HG03439 (cell line): Measurements from ENCODE around the gene TAF10.

Experiments
- ATAC-seq: cut with Tn5 transposase; IDR thresholded peaks from one replicate; pipeline ENCODE4 v1.9.1; 2021; ENCODE audit warnings: mild to moderate bottlenecking, moderate library complexity; ENCODE audit not compliant: unreplicated experiment

TAF10 gene

GRCh38 chr11:6612213-6613041, at the start of gene TAF10:
TAF10 (minus strand) TSS chr11:6612216; CDS start chr11:6612189, 27 bp downstream.
- ATAC-seq: peak; percentile 87

GRCh38 chr11:6660712-6661111, 48.7 kb upstream of the TAF10 start:
- no peak for ATAC-seq

- ATAC-seq: no peak
Observed at GRCh38 chr11:6658647-6659046, 46.6 kb upstream of the TAF10 start.

- ATAC-seq: no peak
Observed at GRCh38 chr11:6657346-6657745, 45.3 kb upstream of the TAF10 start.

GRCh38 chr11:6656936-6657335, 44.9 kb upstream of the TAF10 start:
- no peak for ATAC-seq

GRCh38 chr11:6656584-6656915, 44.5 kb upstream of the TAF10 start:
- ATAC-seq: no peak

GRCh38 chr11:6655790-6656583, 44.0 kb upstream of the TAF10 start, which contains the start of gene DCHS1:
DCHS1 (minus strand) TSS chr11:6655809; CDS start chr11:6641613, 14,196 bp downstream.
- no peak for ATAC-seq

- no peak for ATAC-seq
Observed at GRCh38 chr11:6655020-6655789, 43.2 kb upstream of the TAF10 start.

GRCh38 chr11:6654281-6655019, 42.4 kb upstream of the TAF10 start:
- no peak for ATAC-seq

GRCh38 chr11:6653656-6654055, 41.6 kb upstream of the TAF10 start:
- ATAC-seq: no peak

GRCh38 chr11:6653097-6653496, 41.1 kb upstream of the TAF10 start:
- ATAC-seq: no peak

GRCh38 chr11:6652182-6652581, 40.2 kb upstream of the TAF10 start:
- no peak for ATAC-seq

- ATAC-seq: no peak
Observed at GRCh38 chr11:6650980-6651379, 39.0 kb upstream of the TAF10 start.

GRCh38 chr11:6650104-6650503, 38.1 kb upstream of the TAF10 start:
- ATAC-seq: no peak

- ATAC-seq: no peak
Observed at GRCh38 chr11:6648501-6648900, 36.5 kb upstream of the TAF10 start.

- no peak for ATAC-seq
Observed at GRCh38 chr11:6647836-6648235, 35.8 kb upstream of the TAF10 start.

GRCh38 chr11:6646918-6647679, 35.1 kb upstream of the TAF10 start:
- peak; percentile 79 for ATAC-seq

GRCh38 chr11:6646576-6646917, 34.5 kb upstream of the TAF10 start:
- no peak for ATAC-seq

- no peak for ATAC-seq
Observed at GRCh38 chr11:6646071-6646470, 34.1 kb upstream of the TAF10 start.

GRCh38 chr11:6642957-6643356, 30.9 kb upstream of the TAF10 start:
- ATAC-seq: no peak
